ENCODE results near the gene IGF1R.

IGF1R gene

DNA sequence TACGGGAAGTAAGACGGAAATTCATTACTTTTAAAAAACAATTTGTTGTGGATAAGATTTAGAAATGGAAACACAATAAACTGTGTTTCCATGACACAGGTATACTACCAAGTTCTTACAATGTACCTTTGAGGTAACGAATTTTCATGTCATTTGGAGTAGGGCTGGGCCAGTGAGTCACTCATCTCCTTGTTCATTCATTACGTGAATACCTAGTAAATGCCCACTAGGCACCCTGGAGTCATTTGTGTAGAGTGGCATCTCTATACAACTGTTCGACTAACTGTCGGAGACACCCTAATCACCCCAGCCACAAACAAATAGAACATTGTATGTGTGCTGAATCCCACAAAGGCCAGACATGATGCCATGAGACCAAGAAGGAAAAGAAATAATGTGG, 94.8 kb downstream of the IGF1R start:
- DNase-seq (ENCODE audit: low read depth) = no peak
- TF ChIP-seq, protein P1, sequence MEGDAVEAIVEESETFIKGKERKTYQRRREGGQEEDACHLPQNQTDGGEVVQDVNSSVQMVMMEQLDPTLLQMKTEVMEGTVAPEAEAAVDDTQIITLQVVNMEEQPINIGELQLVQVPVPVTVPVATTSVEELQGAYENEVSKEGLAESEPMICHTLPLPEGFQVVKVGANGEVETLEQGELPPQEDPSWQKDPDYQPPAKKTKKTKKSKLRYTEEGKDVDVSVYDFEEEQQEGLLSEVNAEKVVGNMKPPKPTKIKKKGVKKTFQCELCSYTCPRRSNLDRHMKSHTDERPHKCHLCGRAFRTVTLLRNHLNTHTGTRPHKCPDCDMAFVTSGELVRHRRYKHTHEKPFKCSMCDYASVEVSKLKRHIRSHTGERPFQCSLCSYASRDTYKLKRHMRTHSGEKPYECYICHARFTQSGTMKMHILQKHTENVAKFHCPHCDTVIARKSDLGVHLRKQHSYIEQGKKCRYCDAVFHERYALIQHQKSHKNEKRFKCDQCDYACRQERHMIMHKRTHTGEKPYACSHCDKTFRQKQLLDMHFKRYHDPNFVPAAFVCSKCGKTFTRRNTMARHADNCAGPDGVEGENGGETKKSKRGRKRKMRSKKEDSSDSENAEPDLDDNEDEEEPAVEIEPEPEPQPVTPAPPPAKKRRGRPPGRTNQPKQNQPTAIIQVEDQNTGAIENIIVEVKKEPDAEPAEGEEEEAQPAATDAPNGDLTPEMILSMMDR (conservative IDR thresholded peaks at IDR 0.05; ENCODE audit: low read depth, low read length) = no peak
- no peak overlapping the region for H3K4me3 ChIP-seq (ENCODE audit: low read depth, low read length)

DNA sequence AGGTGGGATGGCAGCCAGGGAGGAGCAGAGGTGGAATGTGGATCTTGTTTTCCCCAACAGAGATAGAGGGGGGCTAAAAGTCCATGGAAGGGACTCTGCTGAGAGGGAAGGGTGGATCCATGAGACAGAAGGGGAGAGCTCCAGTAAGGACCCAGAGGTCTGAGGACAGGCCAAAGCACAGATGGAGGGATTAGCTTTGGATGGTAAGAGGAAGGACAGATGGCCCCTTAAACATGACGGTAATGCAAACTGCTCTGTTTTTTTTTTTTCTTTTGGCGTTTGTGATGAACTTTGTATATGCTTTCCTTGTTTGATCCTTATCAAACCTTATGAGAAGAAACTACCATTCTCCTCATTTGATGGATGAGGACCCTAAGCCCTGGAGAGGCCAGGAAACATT, 96.2 kb downstream of the IGF1R start:
- no peak for DNase-seq (ENCODE audit: low read depth)
- H3K4me3 ChIP-seq (ENCODE audit: low read depth, low read length) = no peak overlapping the region
- TF ChIP-seq, protein P1 (conservative IDR thresholded peaks at IDR 0.05; ENCODE audit: low read depth, low read length) = no peak

DNA sequence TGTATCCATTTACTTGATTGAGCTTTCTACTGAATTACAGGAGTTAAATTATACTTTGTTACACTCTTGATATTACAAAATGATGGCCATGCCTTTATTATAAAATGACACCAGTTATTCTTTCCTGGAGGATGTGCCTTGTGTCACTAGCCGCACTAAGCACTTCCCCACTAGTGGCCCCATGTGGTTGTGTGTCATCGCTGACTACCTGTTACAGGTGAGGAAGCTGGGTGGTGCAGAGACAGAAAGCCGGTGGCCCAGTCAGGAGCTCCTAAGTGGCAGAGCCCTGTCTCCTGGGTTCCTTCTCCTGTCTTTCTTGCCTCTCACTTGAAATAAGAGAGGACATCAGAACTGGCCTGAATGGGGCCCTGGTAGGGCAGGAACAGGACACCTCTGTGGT, 96.8 kb downstream of the IGF1R start:
- no peak for DNase-seq (ENCODE audit: low read depth)
- H3K4me3 ChIP-seq (ENCODE audit: low read depth, low read length) = no peak overlapping the region
- TF ChIP-seq, protein P1 (conservative IDR thresholded peaks at IDR 0.05; ENCODE audit: low read depth, low read length) = no peak

DNA sequence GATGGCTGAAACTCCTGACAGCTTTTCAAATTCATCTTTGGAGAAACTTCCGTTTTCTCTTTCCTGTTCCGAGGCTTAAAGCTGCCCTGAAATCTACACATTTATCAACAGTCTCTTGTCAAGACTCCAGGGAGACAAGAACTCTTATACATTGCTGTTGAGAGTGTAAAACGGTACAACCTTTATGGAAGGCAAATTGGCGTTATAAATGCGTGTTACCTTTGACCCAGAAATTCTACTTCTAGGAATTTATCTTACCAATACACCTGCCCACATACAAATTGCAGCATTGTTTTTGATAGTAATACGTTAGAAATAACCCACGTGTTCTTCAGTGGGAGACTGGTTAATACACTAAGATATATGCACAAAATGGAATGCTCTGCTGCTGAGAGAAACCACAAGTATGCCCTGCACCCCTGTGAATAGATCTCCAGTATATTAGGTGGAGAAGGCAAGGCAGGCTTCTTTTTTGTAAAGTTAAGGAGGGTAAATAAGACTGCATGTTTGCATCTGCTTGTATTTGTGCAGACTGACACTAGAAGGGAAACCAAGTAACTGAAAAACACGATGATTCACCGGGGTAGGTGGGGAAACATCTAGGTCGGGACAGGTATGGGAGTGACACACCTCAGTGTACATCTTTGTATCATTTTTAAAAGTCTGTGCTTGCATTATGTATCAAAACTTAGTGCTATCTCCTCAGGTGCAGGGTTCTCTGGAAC, 97.5 kb downstream of the IGF1R start:
- peak; percentile 73 for DNase-seq (ENCODE audit: low read depth)
- TF ChIP-seq, protein P1 (conservative IDR thresholded peaks at IDR 0.05; ENCODE audit: low read depth, low read length) = no peak
- H3K4me3 ChIP-seq (ENCODE audit: low read depth, low read length) = no peak overlapping the region

DNA sequence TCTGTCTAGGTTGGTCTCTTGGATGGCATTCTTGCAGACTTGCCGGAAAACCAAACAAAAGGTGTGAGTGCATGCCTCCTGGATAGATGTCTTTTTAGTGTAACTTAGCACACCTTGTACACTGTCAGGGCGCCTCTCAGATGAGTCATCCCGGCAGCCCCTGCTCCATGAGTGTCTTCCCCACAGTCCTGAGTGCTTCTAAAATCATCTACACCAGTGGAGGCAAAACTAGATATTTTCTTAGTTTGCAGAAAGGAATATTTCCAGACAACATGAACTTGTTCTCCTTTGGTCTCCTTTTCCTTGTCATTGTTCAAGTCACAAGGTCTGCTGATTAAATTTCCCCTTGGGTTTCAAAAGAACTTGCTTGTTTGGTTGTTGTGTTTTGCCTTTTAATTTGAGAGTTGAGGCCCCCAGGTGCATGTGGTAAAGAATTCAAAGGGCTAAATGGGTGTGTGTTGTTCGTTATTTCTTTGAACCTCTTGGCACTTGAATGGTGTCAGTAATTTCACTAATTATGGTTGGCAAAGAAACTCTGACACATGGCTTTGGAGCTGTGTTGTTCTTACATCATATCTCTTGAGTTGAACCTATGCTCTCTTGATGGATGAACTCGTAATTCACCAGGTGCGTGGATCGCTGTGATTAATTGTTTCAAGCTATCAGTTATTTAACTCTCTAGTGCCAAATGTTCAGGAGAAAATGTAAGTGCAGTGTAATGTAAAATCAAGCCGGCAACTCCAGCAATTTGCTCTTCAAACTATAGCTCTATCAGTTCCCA, 98.2 kb downstream of the IGF1R start:
- TF ChIP-seq, protein P1 (conservative IDR thresholded peaks at IDR 0.05; ENCODE audit: low read depth, low read length) = no peak
- DNase-seq (ENCODE audit: low read depth) = no peak
- H3K4me3 ChIP-seq (ENCODE audit: low read depth, low read length) = no peak overlapping the region

DNA sequence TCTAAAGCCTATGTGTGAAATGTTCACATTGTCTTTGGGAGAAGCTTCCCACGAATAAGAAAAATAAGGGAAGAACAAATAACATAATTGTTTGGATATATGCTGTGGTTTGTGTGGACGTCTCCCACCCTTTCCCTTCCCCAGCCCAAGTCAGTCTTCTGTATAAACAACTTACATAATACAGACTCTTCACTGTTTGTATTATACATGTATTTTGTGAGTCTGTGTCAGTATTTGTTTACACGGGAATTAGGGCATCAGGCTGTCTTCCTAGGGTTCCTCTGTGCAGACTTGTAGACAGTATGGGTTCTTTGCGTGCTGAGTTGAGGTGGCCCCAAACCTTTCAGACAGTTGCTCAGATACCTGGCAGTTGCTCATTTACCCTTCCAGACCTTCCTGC, 103.4 kb downstream of the IGF1R start:
- DNase-seq (ENCODE audit: low read depth) = no peak
- TF ChIP-seq, protein P1 (conservative IDR thresholded peaks at IDR 0.05; ENCODE audit: low read depth, low read length) = no peak
- H3K4me3 ChIP-seq (ENCODE audit: low read depth, low read length) = no peak overlapping the region

All from choroid plexus epithelial cell (primary cell).